HG02852 (cell line): ENCODE data around the gene NUTM1.
"Not testable (repeated sequence)": the region's sequence is repeated elsewhere in the genome, so short reads cannot be mapped to it uniquely, and the experiment has no call there.

ENCODE experiments used
- ATAC-seq: cut with Tn5 transposase; IDR thresholded peaks from one replicate; pipeline ENCODE4 v1.9.1; 2021; ENCODE audit warnings: mild to moderate bottlenecking, moderate library complexity; ENCODE audit not compliant: unreplicated experiment

NUTM1 gene

GRCh38 chr15:34362047-34362773, 19.1 kb downstream of the NUTM1 start:
- ATAC-seq, result no peak

- no peak for ATAC-seq
Measured at GRCh38 chr15:34364041-34364440, 20.9 kb downstream of the NUTM1 start.

GRCh38 chr15:34365091-34365825, 22.1 kb downstream of the NUTM1 start:
- ATAC-seq, result no peak

GRCh38 chr15:34365836-34366235, 22.7 kb downstream of the NUTM1 start:
- ATAC-seq, result no peak

GRCh38 chr15:34366271-34367065, 23.4 kb downstream of the NUTM1 start:
- ATAC-seq, result no peak

GRCh38 chr15:34367101-34368081, 24.3 kb downstream of the NUTM1 start, which contains the start of gene LPCAT4:
Gene LPCAT4 (minus strand): TSS chr15:34367196. CDS start chr15:34367100, 96 bp downstream.
- peak; percentile 72 for ATAC-seq

GRCh38 chr15:34370129-34370528, 27.0 kb downstream of the NUTM1 start:
- ATAC-seq, result no peak

GRCh38 chr15:34370643-34371042, 27.5 kb downstream of the NUTM1 start:
- no peak for ATAC-seq

GRCh38 chr15:34373951-34374350, 30.8 kb downstream of the NUTM1 start:
- ATAC-seq, result no peak

- ATAC-seq, result no peak
Measured at GRCh38 chr15:34374816-34375215, 31.7 kb downstream of the NUTM1 start.

GRCh38 chr15:34375541-34375940, 32.4 kb downstream of the NUTM1 start:
- not testable (repeated sequence) for ATAC-seq

GRCh38 chr15:34376856-34377255, 33.7 kb downstream of the NUTM1 start:
- ATAC-seq, result no peak

- ATAC-seq, result not testable (repeated sequence)
Measured at GRCh38 chr15:34380491-34380890, 37.4 kb downstream of the NUTM1 start.

GRCh38 chr15:34381829-34382521, 38.9 kb downstream of the NUTM1 start:
- ATAC-seq, result not testable (repeated sequence)

- not testable (repeated sequence) for ATAC-seq
Measured at GRCh38 chr15:34389594-34390086, 46.5 kb downstream of the NUTM1 start.

GRCh38 chr15:34392981-34393380, 49.9 kb downstream of the NUTM1 start:
- not testable (repeated sequence) for ATAC-seq

GRCh38 chr15:34397637-34398259, 54.6 kb downstream of the NUTM1 start:
- not testable (repeated sequence) for ATAC-seq

- ATAC-seq, result not testable (repeated sequence)
Measured at GRCh38 chr15:34403160-34403598, 60.1 kb downstream of the NUTM1 start.

- ATAC-seq, result not testable (repeated sequence)
Measured at GRCh38 chr15:34403899-34404298, 60.8 kb downstream of the NUTM1 start.
